GM18907 (cell line): ENCODE results near the gene SMARCAL1.

Experiments used
- ATAC-seq: cut with Tn5 transposase; IDR thresholded peaks from one replicate; pipeline ENCODE4 v1.9.1; 2021; ENCODE audit warnings: mild to moderate bottlenecking, moderate library complexity; ENCODE audit not compliant: unreplicated experiment

Gene SMARCAL1

DNA sequence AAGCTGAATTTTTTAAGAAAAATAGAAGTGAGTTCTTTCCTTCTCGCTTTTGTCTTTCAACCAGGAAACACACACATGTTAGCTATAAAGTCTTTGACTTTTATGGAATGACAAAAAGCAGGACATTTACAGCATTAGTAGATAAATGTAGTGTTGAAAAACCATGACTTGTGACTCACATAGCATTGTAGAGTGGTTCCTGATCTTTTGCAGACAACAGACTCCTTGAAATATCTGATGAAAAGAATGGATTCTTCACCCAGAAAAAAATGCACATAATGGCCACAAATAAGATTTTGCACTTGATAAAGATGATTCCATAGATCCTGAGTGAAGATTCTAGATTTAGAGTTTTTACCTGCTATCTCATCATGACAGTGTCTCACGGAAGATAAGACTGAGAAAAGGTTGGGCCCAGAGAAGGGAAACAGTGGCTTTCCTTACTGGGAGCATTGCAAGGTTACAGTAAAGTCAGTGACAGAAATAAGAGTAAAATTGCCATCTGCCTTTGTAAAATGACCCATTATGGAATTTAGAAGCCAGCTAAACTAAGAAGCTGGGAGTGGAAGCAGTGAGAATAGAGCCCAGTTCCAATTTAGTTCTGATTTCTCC is 14.0 kb downstream of the SMARCAL1 start:
- no peak for ATAC-seq

DNA sequence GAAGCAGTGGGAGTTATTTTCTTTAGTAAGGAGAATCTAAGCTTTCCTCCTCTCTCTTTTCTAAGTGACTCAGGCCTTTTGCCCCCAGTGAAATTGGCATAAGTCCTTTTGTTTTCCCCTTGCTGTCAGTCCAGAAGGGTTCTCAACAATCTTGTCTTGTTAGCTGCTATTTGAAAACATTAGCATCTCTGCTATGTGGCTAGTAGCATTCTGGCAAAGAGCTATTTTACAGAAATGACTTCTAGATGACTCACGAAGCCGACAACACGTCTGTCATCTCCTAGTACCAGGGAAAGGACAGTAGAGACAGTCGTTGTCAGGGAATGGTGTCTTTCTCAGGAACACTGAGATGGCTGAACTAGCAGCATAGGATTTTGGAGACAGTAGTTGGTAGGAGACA is 14.7 kb downstream of the SMARCAL1 start:
- ATAC-seq: no peak

DNA sequence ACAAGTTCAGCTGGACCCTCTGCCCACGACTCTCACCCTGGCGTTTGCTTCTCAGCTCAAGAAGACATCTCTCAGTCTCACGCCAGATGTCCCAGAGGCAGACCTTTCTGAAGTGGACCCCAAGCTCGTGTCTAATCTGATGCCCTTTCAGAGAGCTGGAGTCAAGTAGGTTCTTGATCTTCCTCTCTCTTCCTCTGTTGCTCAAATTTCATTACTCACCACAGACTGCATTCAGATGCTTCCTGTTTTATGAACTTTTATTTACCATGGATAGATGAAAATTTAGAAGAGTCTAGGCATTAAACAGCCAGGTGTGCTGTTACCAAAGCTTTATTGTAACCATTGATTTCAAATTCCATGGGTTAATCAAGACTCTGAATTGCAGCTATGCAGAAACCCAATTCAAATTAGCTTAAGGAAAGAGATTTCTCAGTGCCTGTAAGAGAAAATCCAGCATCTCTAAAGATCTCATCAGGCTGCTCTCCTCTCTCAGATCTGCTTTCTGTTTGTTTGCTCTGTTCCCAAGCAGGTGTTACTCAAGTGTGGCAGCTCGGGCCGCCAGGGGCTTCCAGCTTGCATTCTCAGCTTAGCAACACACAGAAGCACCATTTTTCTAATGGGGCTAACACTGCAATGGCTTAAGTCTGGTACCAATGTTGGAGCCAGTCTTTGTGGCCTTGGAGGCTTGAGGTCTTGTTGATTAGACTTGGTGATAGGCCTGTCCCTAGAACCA is 16.5 kb downstream of the SMARCAL1 start:
- no peak for ATAC-seq

DNA sequence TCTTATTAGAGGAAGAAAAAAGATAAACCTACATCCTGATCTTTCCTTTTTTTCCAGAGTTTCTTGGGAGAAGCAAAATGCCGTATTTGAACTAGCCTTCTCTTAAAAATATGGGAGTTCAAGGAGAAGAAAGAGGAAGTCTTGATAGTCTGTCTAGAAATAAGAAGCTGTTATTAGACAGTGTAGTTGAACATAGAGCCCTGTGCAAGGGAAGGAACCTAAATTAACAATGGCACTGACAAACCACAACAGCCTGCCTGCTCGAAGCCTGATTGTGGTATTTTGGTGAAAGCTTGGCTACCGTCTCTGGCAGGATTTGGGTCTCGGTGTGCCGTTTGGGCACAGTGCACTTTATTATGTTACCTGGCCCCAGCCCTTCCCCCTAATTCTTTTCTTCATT is 17.1 kb downstream of the SMARCAL1 start:
- no peak for ATAC-seq

DNA sequence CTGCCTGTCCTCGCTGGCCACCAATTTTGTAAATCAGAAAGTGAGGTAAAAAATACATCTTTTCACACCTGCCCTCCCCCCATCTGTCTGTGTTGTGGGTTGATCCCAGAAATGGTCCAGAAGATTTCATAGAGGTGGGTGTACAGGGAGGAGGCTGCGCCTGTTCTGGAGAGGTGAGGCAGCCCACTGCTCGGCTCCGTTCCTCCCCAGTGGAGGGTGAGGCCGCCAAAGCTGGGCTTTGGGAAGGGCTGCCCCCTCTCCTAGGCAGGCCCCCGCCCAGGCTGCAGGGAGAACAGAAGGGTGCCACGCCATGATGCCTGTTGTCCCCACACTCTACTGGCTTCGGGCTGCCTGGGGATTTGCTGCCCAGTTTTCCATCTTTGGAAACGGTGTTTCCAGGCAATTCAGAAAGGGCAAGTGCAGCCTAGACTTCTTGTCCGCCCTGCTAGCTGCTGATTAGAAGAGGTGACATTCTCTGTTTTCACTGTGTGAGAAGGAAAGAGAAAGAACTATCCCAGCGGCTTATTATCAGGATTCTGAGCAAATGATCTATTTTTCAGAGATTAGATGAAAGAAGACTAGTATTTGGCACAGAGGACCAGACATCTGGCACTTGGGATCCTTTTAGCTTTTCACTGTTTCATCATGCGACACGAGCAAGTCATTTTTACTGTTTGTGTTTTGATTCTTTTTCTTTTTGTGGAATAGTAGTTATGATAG is 18.7 kb downstream of the SMARCAL1 start:
- no peak for ATAC-seq

DNA sequence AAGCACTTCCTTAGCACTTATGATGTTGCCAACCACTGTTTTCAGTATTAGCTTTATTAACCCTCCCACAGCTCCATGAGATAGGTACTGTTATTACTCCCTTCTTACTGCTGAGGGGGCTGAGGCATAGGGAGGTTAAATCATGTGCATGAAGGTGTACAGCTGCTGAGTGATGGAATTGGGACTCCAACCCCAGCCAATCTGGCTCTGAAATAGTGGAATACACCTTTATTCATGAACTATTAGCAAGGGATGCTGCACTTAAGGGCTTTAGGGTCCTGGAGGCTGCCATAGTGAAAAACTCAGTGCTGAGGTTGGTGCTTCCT is 19.2 kb downstream of the SMARCAL1 start:
- ATAC-seq: no peak

DNA sequence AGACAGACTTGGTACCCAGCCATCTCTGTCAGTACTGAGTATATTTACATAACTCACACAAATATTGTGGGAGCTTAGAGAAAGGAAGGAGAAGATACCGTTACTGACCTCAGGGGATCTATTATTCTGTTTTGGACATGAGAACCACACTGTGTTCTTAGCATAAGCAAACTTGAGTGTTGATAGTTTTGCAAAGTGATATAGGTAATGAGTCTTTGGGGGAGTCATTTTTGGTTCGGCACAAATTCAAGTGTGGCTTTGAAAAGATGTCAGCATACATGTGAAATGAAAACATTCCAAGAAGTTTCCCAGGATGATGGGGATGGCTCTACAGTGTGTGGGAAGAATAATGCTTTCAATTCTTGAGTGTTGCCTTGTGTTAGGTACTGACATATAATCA is 24.1 kb downstream of the SMARCAL1 start:
- no peak for ATAC-seq

DNA sequence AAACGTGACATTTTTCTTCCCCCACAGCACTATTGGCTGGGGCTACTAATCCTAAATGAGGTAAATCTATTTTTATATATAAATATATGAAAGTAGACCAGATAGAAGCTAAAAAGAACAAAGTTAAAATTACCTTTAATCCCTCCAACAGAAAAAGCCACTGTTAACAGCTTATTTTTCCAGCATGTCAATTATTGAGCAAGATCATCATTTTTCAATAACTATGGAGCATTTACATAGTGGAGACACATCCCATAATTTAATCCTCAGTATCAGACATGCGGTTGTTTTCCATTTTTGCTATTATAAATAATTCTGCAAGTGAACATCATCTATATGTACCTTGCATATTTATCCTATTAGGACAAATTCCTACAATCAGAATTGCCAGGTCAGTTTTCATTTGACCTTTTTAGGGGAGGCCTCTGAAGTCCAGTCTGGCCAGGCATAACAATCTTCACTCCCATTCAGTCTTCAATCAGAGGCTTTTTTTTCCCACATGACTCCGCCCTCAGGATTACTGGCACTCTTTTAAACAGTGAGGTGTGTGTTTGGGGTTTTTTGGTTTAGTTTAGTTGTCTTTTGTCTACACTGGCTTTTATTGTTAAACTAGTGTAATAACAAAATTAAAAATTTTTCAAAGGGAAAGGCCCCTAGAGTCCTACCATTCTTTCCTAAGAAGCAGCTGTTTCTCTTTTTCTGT is 29.2 kb downstream of the SMARCAL1 start:
- ATAC-seq: no peak

DNA sequence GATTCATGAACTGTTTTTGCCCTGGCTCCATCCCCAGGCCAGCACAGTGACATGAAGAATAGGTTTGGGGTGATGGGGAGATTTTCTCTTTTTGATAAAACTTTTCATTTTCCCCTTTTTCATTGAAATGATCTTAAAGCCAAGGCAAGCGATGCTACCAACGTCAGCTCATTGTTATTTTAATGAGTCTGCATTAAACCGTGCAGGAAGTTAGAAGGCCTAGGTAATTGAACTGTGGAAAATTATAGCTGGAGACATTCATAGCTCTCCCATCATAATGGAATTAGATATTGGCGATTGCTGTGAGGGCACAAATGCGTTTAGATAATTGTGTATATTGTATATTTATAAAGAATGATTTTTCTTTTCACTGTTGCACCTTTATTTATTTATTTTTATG is 33.2 kb downstream of the SMARCAL1 start:
- ATAC-seq: no peak

DNA sequence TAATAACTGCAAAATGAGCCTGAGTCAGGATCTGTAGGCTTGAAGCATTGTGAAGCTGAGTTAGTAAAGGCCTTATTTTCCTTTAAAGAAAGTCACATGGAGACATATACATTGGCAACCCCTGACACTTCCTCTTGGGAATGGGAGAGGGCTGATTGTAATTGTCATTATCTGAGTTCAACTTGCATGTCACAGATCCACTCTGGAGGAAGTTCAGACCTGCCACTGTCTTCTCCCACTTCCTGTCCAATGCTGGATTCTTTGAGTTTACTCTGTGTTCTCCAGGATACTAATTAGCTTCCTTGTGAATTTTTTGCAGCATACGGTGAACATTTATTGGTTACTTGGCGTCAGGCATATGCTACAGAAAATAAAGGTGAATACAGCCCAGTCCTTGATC is 34.1 kb downstream of the SMARCAL1 start:
- ATAC-seq: no peak

DNA sequence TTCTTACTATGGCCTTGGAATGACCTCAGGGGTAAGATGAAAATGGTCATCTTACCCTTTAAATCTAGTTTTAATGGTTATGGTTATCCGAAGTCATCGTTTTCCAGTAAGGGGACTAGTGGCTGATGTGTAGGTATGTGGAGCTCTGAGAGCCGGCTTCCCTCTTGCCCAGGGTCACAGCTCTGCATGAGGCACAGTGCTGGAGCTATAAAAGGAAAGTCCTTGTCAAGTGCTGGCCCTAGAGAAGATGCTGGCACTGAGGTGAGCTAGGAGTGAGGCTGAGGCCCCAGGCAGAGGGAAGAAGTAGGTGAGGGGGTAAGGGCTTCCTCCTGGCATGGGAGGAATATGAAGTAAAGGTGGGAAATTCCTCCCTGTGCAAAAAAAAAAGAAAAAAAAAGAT is 35.0 kb downstream of the SMARCAL1 start:
- no peak for ATAC-seq

DNA sequence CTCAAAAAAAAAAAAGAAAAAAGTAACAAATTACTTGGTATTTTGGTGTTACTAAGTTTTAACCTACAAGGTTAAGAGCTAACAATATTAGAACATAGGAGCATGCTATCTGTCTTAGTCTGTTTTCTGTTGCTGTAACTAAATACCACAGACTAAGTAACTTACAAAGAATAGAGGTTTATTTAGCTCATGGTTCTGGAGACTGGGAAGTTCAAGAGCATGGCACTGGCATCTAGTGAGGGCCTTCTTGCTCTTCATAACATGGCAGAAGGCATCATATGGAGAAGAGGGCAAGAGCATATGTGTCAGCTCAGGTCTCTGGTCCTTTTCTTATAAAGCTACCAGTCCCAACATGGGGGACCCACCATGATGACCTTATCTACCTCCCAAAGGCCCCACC is 36.5 kb downstream of the SMARCAL1 start:
- ATAC-seq: no peak

DNA sequence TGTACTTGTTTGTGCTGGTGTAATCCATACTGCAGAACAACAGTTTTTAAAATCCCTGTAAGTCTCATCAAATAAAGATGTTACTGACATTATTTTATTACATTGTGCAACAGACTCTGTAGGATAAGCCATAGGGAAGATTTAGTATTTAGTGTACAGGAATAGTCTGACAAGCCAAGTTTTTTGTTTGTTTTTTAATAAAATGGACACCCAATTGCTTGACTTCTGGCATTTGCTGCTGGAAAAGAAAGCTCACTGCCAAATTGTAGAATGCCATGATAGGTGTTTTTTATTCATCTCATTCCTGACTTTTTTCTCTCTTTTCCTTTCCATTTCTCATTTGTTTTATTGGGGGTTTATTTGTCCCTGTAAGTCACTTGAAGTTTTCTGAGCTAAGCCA is 38.1 kb downstream of the SMARCAL1 start:
- ATAC-seq: no peak

DNA sequence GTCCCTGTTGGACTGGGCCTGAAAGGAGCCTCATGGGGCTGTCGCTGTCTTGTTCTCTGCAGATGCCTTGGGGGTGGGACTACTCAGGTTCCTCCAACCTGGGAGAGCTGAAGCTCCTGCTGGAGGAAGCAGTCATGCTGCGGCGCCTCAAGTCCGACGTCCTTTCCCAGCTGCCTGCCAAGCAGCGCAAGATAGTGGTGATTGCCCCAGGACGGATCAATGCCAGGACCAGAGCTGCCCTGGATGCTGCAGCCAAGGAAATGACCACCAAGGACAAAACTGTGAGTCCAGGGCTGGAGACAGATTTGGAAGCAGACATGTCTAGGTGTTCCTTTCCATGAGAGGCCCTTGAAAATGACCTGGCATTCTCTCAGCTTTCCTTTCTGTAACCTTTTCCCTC is 38.5 kb downstream of the SMARCAL1 start:
- ATAC-seq: no peak

DNA sequence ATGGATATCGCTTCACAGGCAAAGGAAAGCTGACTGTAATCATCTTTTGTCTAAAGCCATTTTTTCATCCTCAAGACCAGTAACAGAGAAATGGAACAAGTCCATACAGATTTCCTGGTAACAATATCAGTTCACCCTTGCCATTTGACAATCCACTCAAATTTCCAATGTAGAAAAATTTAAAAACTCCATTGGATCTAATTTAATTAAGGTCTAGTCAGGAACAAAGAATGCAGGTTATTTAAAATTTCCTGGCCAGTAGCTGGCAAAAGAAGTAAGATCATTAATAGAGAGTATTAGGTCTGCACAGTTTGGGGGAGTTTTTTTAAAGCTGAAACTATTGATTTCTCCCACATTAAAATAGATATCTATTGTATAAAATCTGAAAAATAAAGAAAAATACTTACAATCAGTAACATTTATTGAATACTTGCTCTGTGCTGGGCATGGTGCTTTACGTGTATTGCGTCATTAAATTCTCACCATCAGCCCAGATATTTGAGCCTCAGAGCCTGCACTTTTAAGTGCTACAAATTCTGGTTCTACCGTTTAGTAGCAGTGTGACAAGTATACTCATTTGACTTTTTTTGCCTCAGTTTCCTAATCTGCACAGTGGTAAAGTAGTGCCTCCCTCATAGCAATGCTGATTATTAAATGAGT is 41.8 kb downstream of the SMARCAL1 start:
- ATAC-seq: no peak

DNA sequence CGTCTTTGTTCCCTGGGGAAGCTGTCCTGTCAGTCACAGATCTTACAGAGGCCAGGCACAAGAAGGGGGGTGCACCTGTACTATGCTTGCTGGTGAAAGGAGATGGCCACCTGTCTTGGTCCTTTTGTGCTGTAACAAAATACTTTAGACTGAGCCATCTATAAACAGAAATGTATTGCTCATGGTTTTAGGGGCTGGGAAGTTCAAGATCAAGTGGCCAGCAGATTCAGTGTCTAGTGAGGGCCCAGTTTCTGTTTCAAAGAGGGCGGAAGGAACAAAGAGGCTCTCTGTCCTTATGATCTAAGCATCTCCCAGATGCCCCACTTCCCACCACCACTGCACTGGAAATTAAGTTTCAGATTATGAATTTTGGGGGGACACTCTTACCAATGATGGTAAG is 50.9 kb downstream of the SMARCAL1 start:
- no peak for ATAC-seq

DNA sequence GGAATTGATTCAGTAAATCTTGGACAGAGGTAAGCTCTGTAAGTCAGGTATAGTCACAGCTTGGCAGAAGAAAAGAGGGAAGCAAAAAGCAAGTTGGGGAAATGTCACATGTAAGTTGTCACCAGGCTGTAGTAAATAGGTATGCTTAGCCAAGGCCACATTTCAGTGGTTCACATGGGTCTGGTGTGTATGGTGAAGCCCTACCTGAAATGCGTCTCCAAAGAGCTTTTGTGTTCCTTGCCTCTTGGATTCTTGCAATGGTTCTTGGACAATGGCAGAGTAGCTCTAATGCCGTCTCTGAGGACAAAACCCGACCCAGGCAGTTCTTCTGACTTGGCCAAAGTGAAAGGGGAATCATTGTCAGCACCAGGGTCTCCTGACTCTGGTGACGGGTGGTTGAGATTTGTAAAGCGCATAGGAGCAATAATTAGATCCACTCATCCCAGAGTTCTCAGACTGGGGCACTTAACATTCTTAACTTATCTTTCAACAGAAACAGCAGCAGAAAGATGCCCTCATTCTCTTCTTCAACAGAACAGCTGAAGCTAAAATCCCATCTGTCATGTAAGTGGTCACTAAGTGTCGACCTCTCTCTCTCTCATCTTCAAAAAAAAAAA is 51.9 kb downstream of the SMARCAL1 start:
- ATAC-seq: no peak

DNA sequence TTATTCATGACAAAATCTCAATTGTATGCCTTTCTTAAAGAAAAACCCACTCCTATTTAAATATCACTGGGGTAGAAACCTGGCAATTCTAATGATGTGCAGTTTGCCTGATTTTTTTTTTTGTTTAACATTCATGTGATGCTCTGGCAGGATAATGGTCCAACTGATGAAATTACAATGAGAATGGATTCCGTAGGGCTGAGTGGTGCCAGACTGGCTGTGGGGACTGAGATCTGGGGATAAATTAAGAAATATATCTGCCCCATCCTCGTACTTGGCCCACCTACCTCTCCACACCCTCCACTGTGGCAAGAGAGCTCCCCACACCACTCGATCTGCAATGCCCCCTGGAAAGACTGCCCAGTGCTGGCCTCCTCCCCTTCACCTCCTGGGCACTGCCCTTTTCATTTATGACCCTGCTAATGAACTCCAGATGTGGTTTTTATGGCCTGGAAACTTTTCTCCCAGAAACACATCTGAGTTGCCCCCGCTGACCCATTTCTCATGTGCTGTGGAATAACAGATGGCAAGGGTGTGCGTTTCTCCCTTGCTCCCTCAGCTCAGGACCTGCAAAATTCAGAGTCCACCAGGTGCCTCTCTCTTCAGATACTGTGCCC is 53.4 kb downstream of the SMARCAL1 start:
- ATAC-seq: no peak

DNA sequence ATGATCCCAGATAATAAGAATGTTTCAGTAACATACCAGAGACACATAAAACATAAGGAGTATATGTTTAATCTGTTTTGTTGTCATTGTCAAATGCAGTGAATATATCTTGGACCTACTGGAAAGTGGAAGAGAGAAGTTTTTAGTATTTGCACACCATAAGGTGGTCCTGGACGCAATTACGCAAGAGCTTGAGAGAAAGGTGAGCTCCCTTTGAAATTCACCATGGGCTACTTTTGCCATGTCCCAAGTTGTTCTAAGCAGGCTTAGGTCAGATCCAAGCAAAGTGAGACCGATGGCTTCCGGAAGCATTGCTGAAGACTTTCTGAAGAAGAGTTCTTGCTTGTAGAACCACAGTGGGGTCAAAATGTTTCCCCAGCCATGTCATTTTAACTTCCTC is 55.6 kb downstream of the SMARCAL1 start:
- no peak for ATAC-seq

DNA sequence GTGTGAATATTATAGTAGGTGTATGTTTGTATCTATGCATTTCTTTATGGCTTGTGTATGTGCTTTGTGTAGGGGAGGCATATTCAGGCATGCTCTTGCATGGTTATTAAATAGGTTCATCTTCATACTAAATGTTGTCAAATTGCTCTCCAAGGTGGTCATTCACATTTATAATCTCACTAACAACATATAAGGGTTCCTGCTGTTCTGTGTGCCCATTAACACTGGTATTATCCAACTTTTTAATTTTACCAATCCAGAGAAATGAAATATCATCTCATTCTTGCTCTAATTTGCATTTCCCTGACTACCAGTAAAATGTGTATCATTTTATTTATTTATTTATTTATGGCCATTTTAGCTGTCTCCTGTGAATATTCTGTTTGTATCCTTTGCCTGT is 57.4 kb downstream of the SMARCAL1 start:
- ATAC-seq: no peak
